Measurements from ENCODE around the gene OTOF.
A peak's percentile ranks its signal among the peaks of the same experiment; 100 is the strongest.

OTOF gene

GRCh38 chr2:26485725-26486418 is 7.9 kb upstream of the OTOF start:
- no peak overlapping the region for H3K27ac Mint-ChIP-seq
- no peaks in the 10 kb centered on the region for H3K9me3 Mint-ChIP-seq
- no peak overlapping the region for H3K4me3 Mint-ChIP-seq
- H3K27me3 Mint-ChIP-seq (ENCODE audit: low read depth): peaks cover 10% of the 10 kb centered on the region
- no peaks in the 10 kb centered on the region for H3K36me3 Mint-ChIP-seq (ENCODE audit: low read depth)
- peaks cover 34% of the 10 kb centered on the region for H3K4me1 Mint-ChIP-seq
- TF ChIP-seq, protein P1, sequence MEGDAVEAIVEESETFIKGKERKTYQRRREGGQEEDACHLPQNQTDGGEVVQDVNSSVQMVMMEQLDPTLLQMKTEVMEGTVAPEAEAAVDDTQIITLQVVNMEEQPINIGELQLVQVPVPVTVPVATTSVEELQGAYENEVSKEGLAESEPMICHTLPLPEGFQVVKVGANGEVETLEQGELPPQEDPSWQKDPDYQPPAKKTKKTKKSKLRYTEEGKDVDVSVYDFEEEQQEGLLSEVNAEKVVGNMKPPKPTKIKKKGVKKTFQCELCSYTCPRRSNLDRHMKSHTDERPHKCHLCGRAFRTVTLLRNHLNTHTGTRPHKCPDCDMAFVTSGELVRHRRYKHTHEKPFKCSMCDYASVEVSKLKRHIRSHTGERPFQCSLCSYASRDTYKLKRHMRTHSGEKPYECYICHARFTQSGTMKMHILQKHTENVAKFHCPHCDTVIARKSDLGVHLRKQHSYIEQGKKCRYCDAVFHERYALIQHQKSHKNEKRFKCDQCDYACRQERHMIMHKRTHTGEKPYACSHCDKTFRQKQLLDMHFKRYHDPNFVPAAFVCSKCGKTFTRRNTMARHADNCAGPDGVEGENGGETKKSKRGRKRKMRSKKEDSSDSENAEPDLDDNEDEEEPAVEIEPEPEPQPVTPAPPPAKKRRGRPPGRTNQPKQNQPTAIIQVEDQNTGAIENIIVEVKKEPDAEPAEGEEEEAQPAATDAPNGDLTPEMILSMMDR (IDR thresholded peaks at IDR 0.05; ENCODE audit: unreplicated experiment in 3 of 3): no peak

- H3K36me3 Mint-ChIP-seq (ENCODE audit: low read depth): no peaks in the 10 kb centered on the region
- no peak overlapping the region for H3K27ac Mint-ChIP-seq
- H3K4me3 Mint-ChIP-seq: no peak overlapping the region
- TF ChIP-seq, protein P1 (IDR thresholded peaks at IDR 0.05; ENCODE audit: unreplicated experiment in 3 of 3): no peak
- peaks cover 10% of the 10 kb centered on the region for H3K27me3 Mint-ChIP-seq (ENCODE audit: low read depth)
- H3K4me1 Mint-ChIP-seq: peaks cover 34% of the 10 kb centered on the region
- no peaks in the 10 kb centered on the region for H3K9me3 Mint-ChIP-seq
These were observed 7.2 kb upstream of the OTOF start for GRCh38 chr2:26485099-26485498.

GRCh38 chr2:26484579-26484978 is 6.7 kb upstream of the OTOF start:
- TF ChIP-seq, protein P1 (IDR thresholded peaks at IDR 0.05; ENCODE audit: unreplicated experiment in 3 of 3): no peak
- Mint-ChIP-seq H3K27me3 (ENCODE audit: low read depth) (peaks cover 10% of the 10 kb centered on the region), H3K27ac (no peak overlapping the region), H3K9me3 (no peaks in the 10 kb centered on the region), H3K4me3 (no peak overlapping the region), H3K36me3 (ENCODE audit: low read depth) (no peaks in the 10 kb centered on the region), H3K4me1 (peaks cover 34% of the 10 kb centered on the region)

DNA sequence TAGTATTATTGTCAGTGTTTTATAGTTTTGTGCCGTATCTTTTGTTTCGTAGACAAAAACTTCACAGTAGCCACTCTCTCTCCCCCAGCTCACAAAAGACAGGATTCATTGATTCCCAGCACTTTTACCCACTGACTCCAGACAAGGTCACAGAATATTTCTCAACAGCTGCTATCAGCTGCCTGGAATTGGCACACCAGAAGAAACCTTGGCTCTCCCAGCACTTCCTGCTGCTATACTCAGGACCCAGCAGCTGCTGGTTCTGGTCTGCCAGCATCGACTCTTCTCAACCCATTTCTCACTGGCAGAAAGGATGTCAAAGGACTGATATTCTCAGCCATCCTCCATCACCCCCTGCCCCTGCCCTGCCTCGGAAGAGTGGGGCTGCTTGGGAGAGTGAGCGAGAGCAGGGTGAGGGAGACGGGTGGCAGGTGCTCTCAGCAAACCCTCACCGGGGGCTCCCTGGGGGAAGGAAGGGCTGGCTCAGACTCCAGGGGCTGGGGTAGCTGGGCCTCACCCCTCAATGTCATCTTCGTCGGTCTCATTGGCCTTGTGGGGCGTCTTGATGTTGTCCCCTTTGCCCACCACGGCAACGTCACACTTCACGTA is 6.1 kb upstream of the OTOF start:
- H3K27ac Mint-ChIP-seq: peak overlapping the region in 2 of 3 experiments; percentile 22 to 73
- TF ChIP-seq, protein P1 (IDR thresholded peaks at IDR 0.05; ENCODE audit: unreplicated experiment in 3 of 3): no peak
- H3K27me3 Mint-ChIP-seq (ENCODE audit: low read depth): peaks cover 10% of the 10 kb centered on the region
- H3K36me3 Mint-ChIP-seq (ENCODE audit: low read depth): no peaks in the 10 kb centered on the region
- peak overlapping the region in 1 of 3 experiments; percentile 5 for H3K4me3 Mint-ChIP-seq
- no peaks in the 10 kb centered on the region for H3K9me3 Mint-ChIP-seq
- peaks cover 34% of the 10 kb centered on the region for H3K4me1 Mint-ChIP-seq

GRCh38 chr2:26483516-26483915 is 5.6 kb upstream of the OTOF start:
- H3K4me1 Mint-ChIP-seq: peaks cover 34% of the 10 kb centered on the region
- peak overlapping the region in 2 of 3 experiments; percentile 22 to 73 for H3K27ac Mint-ChIP-seq
- H3K27me3 Mint-ChIP-seq (ENCODE audit: low read depth): peaks cover 10% of the 10 kb centered on the region
- no peaks in the 10 kb centered on the region for H3K36me3 Mint-ChIP-seq (ENCODE audit: low read depth)
- TF ChIP-seq, protein P1 (IDR thresholded peaks at IDR 0.05; ENCODE audit: unreplicated experiment in 3 of 3): no peak
- no peaks in the 10 kb centered on the region for H3K9me3 Mint-ChIP-seq
- no peak overlapping the region for H3K4me3 Mint-ChIP-seq

DNA sequence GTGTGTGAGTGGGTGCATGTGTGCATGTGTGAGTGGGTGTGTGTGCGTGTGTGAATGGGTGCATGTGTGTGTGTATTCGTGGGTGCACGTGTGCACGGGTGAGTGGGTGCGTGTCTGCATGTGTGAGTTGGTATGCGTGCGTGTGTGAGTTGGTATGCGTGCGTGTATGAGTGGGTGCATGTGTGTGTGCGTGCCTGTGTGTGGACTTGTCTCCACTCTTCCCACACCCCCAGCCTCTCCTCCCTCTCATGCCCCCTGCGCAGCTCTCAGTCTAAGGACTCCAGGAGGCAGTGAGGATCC is 5.1 kb upstream of the OTOF start:
- Mint-ChIP-seq H3K4me1 (peaks cover 37% of the 10 kb centered on the region), H3K27ac (peak overlapping the region in 1 of 3 experiments; percentile 73), H3K27me3 (ENCODE audit: low read depth) (peaks cover 10% of the 10 kb centered on the region), H3K9me3 (no peaks in the 10 kb centered on the region), H3K4me3 (peak overlapping the region in 1 of 3 experiments; percentile 21), H3K36me3 (ENCODE audit: low read depth) (no peaks in the 10 kb centered on the region)
- TF ChIP-seq, protein P1 (IDR thresholded peaks at IDR 0.05; ENCODE audit: unreplicated experiment in 3 of 3): no peak
